Spleen (tissue), 7 donors: Measurements from ENCODE around the gene NFIX.
"Not testable (repeated sequence)": the region's sequence is repeated elsewhere in the genome, so short reads cannot be mapped to it uniquely, and the experiment has no call there.

Experiments
- CTCF ChIP-seq, 11 experiments: fragments of 200-600 bp in 7 of 11; fragments of 450-650 bp in 4 of 11; sonication (generic) in 4 of 11; IDR thresholded peaks in 8 of 11; conservative IDR thresholded peaks in 3 of 11; 1 replicate in 7 of 11; 2 replicates in 4 of 11; pipeline versions ENCODE4 v1.4.0 to v1.8.0; 2016 to 2021; ENCODE audit warnings: antibody characterized with exemption in 11 of 11, inconsistent platforms in 4 of 11, mild to moderate bottlenecking in 1 of 11
- POLR2A ChIP-seq, 3 donors: fragments of 450-650 bp; IDR thresholded peaks; one replicate each; pipeline ENCODE4 v1.5.1; 2017; ENCODE audit warnings: antibody characterized with exemption in 3 of 3, mild to moderate bottlenecking in 1 of 3
- donor health status: DM: no; HTN: no; CAD: no; lungs with moderate emphysema.
- donor health status: DM: no; HTN: no; CAD: no.
- donor health status: DM: no; HTN: no; CAD: no.

GRCh38 chr19:12955575-12955974 is 39.7 kb upstream of the NFIX start:
- not testable (repeated sequence) for TF ChIP-seq CTCF (IDR thresholded peaks at IDR 0.05 in 8 of 11, conservative IDR thresholded peaks at IDR 0.05 in 3 of 11); POLR2A (IDR thresholded peaks at IDR 0.05)
